Smooth muscle cell (in vitro differentiated cells): ENCODE measurements around the gene PFKFB1. TPM values are rescaled to one million over a fixed set of nuclear protein-coding genes. Genes with fewer than 3 reads are reported as not detected.

Source experiments
- DNase-seq: peaks from one replicate; lab custom pipeline; 2025; ENCODE audit not compliant: unreplicated experiment; lab: John Stamatoyannopoulos, UW
- H2AFZ ChIP-seq: fragments of 200-600 bp; sonication (generic); 2 replicates; pipeline ENCODE4 v1.6.0; 2016; ENCODE audit warnings: antibody characterized with exemption, low read depth, mild to moderate bottlenecking
- H3F3A ChIP-seq: fragments of 200-600 bp; sonication (generic); 2 replicates; pipeline ENCODE4 v1.6.0; 2017; ENCODE audit warnings: antibody characterized with exemption, low read depth
- H3K27ac ChIP-seq: fragments of 200-600 bp; sonication (generic); 2 replicates; pipeline ENCODE4 v1.5.1; 2016; ENCODE audit warnings: low read depth, mild to moderate bottlenecking
- H3K27me3 ChIP-seq: fragments of 200-600 bp; sonication (generic); 2 replicates; pipeline ENCODE4 v1.6.1; 2016; ENCODE audit warnings: low read depth, mild to moderate bottlenecking
- H3K36me3 ChIP-seq: fragments of 200-600 bp; sonication (generic); 2 replicates; pipeline ENCODE4 v1.5.1; 2016; ENCODE audit warnings: low read depth
- H3K4me1 ChIP-seq: fragments of 200-600 bp; sonication (generic); 2 replicates; pipeline ENCODE4 v1.5.1; 2016; ENCODE audit warnings: low read depth
- H3K4me2 ChIP-seq: fragments of 200-600 bp; sonication (generic); 2 replicates; pipeline ENCODE4 v1.6.0; 2016; ENCODE audit warnings: mild to moderate bottlenecking
- H3K4me3 ChIP-seq: fragments of 200-600 bp; sonication (generic); 2 replicates; pipeline ENCODE4 v1.5.1; 2016; ENCODE audit warnings: mild to moderate bottlenecking
- H3K79me2 ChIP-seq: fragments of 200-600 bp; sonication (generic); 2 replicates; pipeline ENCODE4 v1.6.0; 2016; ENCODE audit warnings: low read depth, mild to moderate bottlenecking
- H3K9ac ChIP-seq: fragments of 200-600 bp; sonication (generic); 2 replicates; pipeline ENCODE4 v1.6.0; 2016; ENCODE audit warnings: low read depth
- H3K9me3 ChIP-seq: fragments of 200-600 bp; sonication (generic); replicated peaks from 2 replicates; pipeline ENCODE4 v1.5.1; 2016; ENCODE audit warnings: low read depth
- H4K20me1 ChIP-seq: fragments of 200-600 bp; sonication (generic); 2 replicates; pipeline ENCODE4 v1.6.0; 2016; ENCODE audit warnings: low read depth
- CTCF ChIP-seq: fragments of 200-600 bp; sonication (generic); IDR thresholded peaks from 2 replicates; pipeline ENCODE4 v1.5.1; 2017; ENCODE audit warnings: borderline replicate concordance, mild to moderate bottlenecking, antibody characterized with exemption; ENCODE audit not compliant: insufficient read depth, poor library complexity, severe bottlenecking
- WGBS: methylation state at CpG from one replicate; pipeline ENCODE4 v1.1.7; 2016; ENCODE audit warnings: low lambda C conversion rate; 5-methylcytosine and 5-hydroxymethylcytosine counted together
- polyA plus RNA-seq: library from polyadenylated mRNA; unstranded; fragments of >200 nt; fragmentation: Nextera tagmentation; extraction: Ambion mirVana; gene quantifications from 2 replicates; pipeline ENCODE4 v1.2.1, GENCODE V29; 2016
- total RNA-seq: library from RNA; depleted of rRNA; stranded (reverse); fragments of >200 nt; gene quantifications from 2 replicates; pipeline ENCODE4 v1.2.3, GENCODE V29; 2014

PFKFB1 gene
- total RNA-seq (not detected in 2 replicates), polyA plus RNA-seq (0.37 and 0.42 TPM in 2 replicates)

- Histone ChIP-seq H3K9me3 (no peaks in the 10 kb centered on the region), H3K4me3 (no peak within 1 kb of the TSS), H3K79me2 (no peaks in the 10 kb centered on the region), H4K20me1 (no peaks in the 10 kb centered on the region), H3K27me3 (no peaks in the 10 kb centered on the region), H3K4me2 (no peak within 1 kb of the TSS), H3K9ac (no peak within 1 kb of the TSS), H3K36me3 (no peaks in the 10 kb centered on the region), H2AFZ (no peak within 1 kb of the TSS), H3F3A (no peaks in the 10 kb centered on the region), H3K4me1 (no peaks in the 10 kb centered on the region), H3K27ac (no peak within 1 kb of the TSS)
- DNase-seq = no peak
- 71% methylated on average over 2 of the region's 2 CpGs for WGBS
- TF ChIP-seq CTCF = no peak
Observed at GRCh38 chrX:54994099-54994498, at the start of gene PFKFB1. Gene PFKFB1 (minus strand): TSS chrX:54994188. CDS start chrX:54994007, 181 bp downstream.

- 92% methylated on average over 6 of the region's 6 CpGs for WGBS
- no peaks in the 10 kb centered on the region for H3K36me3 ChIP-seq
- TF ChIP-seq CTCF = no peak
Observed at GRCh38 chrX:55041514-55041913, 47.5 kb upstream of the PFKFB1 start.

GRCh38 chrX:55039471-55039870, 45.5 kb upstream of the PFKFB1 start:
- Histone ChIP-seq H3K4me1 (no peaks in the 10 kb centered on the region), H3F3A (no peaks in the 10 kb centered on the region), H3K27ac (peak overlapping the region; percentile 76), H3K36me3 (no peaks in the 10 kb centered on the region), H2AFZ (no peak overlapping the region), H3K4me2 (peak overlapping the region; percentile 20), H4K20me1 (no peaks in the 10 kb centered on the region), H3K9ac (no peak overlapping the region), H3K27me3 (no peaks in the 10 kb centered on the region), H3K9me3 (no peaks in the 10 kb centered on the region), H3K79me2 (no peaks in the 10 kb centered on the region), H3K4me3 (no peak overlapping the region)
- TF ChIP-seq CTCF = no peak
- no peak for DNase-seq
- WGBS = 49% methylated on average over 3 of the region's 3 CpGs

More at GRCh38 chrX:55041514-55041913, 47.5 kb upstream of the PFKFB1 start:
- no peaks in the 10 kb centered on the region for H3F3A ChIP-seq
- H3K9me3 ChIP-seq = no peaks in the 10 kb centered on the region
- no peak overlapping the region for H3K4me3 ChIP-seq
- no peak overlapping the region for H2AFZ ChIP-seq
- H3K27ac ChIP-seq = no peak overlapping the region
- H3K4me2 ChIP-seq = no peak overlapping the region
- H3K27me3 ChIP-seq = no peaks in the 10 kb centered on the region
- no peaks in the 10 kb centered on the region for H4K20me1 ChIP-seq
- no peaks in the 10 kb centered on the region for H3K4me1 ChIP-seq
- DNase-seq = no peak
- H3K79me2 ChIP-seq = no peaks in the 10 kb centered on the region
- H3K9ac ChIP-seq = no peak overlapping the region

- Histone ChIP-seq H3F3A (no peaks in the 10 kb centered on the region), H4K20me1 (no peaks in the 10 kb centered on the region), H2AFZ (no peak overlapping the region), H3K9ac (no peak overlapping the region), H3K27me3 (no peaks in the 10 kb centered on the region), H3K9me3 (no peaks in the 10 kb centered on the region), H3K4me2 (no peak overlapping the region), H3K4me3 (no peak overlapping the region), H3K4me1 (no peaks in the 10 kb centered on the region), H3K79me2 (no peaks in the 10 kb centered on the region), H3K36me3 (no peaks in the 10 kb centered on the region), H3K27ac (no peak overlapping the region)
- no peak for TF ChIP-seq CTCF
- WGBS = 83% methylated on average over 2 of the region's 2 CpGs
- no peak for DNase-seq
Observed at GRCh38 chrX:55033429-55033828, 39.4 kb upstream of the PFKFB1 start.
